ENCODE measurements around the gene CHD3. TPM values are rescaled to one million over a fixed set of nuclear protein-coding genes. Genes with fewer than 3 reads are reported as not detected.
A peak's percentile ranks its signal among the peaks of the same experiment; 100 is the strongest.

The CHD3 gene
- total and polyA plus RNA-seq, 2 donors (not counting 1 experiment from before 2014, with no cell fraction given), result 68.1 to 69.1 TPM

DNA sequence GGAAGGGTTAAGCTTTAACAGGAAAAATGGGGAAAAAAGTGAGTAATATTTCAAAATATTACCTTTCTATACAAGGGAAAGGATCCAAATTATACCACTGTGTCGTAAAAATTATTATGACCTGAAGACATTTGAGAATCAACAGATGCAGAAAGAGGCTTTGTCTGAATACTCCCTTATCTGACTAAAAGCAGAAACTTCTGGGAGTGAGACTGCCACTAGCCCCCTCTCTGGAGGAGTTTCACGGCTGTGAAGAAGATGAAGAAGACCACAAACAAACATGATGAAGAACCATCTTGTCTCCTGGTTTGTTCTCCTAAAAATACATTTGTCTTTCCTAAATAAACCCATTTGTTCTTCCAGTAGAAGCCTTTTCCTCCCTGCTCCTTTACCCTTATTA lies 72.8 kb downstream of the CHD3 start:
- WGBS (ENCODE audit: insufficient coverage), result no CpG with 5 or more reads among the region's 2 CpGs

More for the DNA sequence above, 72.8 kb downstream of the CHD3 start:
- no peak overlapping the region for H3K9ac ChIP-seq (ENCODE audit: low read length)
- peaks cover 18% of the 10 kb centered on the region for H3K27me3 Mint-ChIP-seq
- no peaks in the 10 kb centered on the region for H3K79me2 ChIP-seq (ENCODE audit: control insufficient read depth, insufficient read depth, low read length)
- ATAC-seq (ENCODE audit: low read depth), result no peak
- no peak overlapping the region for H3K4me3 ChIP-seq (ENCODE audit: control extremely low read depth in 1 of 5, extremely low read depth in 1 of 5, insufficient read depth in 1 of 5, low read depth in 2 of 5, low read length in 4 of 5)
- DNase-seq, result no peak
- CTCF ChIA-PET, result interaction anchor here (1.1 kb wide), 1 partner anchor 27 kb away, joined by 3 read pairs; no protein-coding TSS in a partner anchor
- H3K9me3 ChIP-seq (ENCODE audit: control extremely low read depth in 1 of 3, control insufficient read depth in 2 of 3, insufficient read depth in 1 of 3, low read length in 2 of 3), result no peaks in the 10 kb centered on the region
- POLR2A ChIA-PET, result no interaction called here
- no peak overlapping the region for H3K4me3 Mint-ChIP-seq
- H3K4me1 ChIP-seq (ENCODE audit: control insufficient read depth in 2 of 2, insufficient read depth in 2 of 2, low read length in 2 of 2), result no peaks in the 10 kb centered on the region
- no peak overlapping the region for H2AFZ ChIP-seq (ENCODE audit: insufficient read depth, low read depth, low read length, poor library complexity, severe bottlenecking)
- H3K4me1 Mint-ChIP-seq, result no peaks in the 10 kb centered on the region
- no peak overlapping the region for H3K27ac Mint-ChIP-seq
- intact Hi-C loops (cut with micrococcal nuclease), result no loop called here
- H3K27ac ChIP-seq (ENCODE audit: low read length in 2 of 2), result no peak overlapping the region
- no peaks in the 10 kb centered on the region for H3K36me3 ChIP-seq (replicated peaks in 1 of 2; ENCODE audit: control extremely low read depth in 1 of 2, control insufficient read depth in 1 of 2, extremely low read depth in 1 of 2, insufficient read depth in 2 of 2, low read length in 1 of 2)
- no peaks in the 10 kb centered on the region for H3K9me3 Mint-ChIP-seq (ENCODE audit: insufficient read depth)
- no peak for TF ChIP-seq CTCF (IDR thresholded peaks at IDR 0.05)
- no peak for TF ChIP-seq EZH2 (IDR thresholded peaks at IDR 0.05; ENCODE audit: borderline replicate concordance, insufficient read depth, low read depth, low read length, poor library complexity, severe bottlenecking)
- peaks cover 0 to 5% (median 1%) of the 10 kb centered on the region in 4 experiments for H3K27me3 ChIP-seq (replicated peaks in 1 of 4; ENCODE audit: control extremely low read depth in 1 of 4, control insufficient read depth in 3 of 4, insufficient read depth in 4 of 4, low read length in 3 of 4)
- no peak overlapping the region for H3K4me2 ChIP-seq (replicated peaks; ENCODE audit: low read depth, low read length, poor library complexity, severe bottlenecking)
- no peaks in the 10 kb centered on the region for H4K20me1 ChIP-seq (ENCODE audit: control insufficient read depth, insufficient read depth, low read length, poor library complexity, severe bottlenecking)

Small RNAs within 50 kb of the gene (small RNA-seq; reads per million reads assigned to genes)
- 6.5 reads per million, percentile 75 among the genes with 10 or more reads in this experiment for gene SCARNA21 (ENCODE audit: insufficient read length, low read depth, low replicate concordance)

Other genes with a start within 250 kb of the CHD3 start
- gene ATP1B2, start 237.9 kb upstream of the CHD3 start, total RNA-seq, result 0.27 and 0.39 TPM in 2 replicates
- 0.12 TPM in 1 of 2 replicates, not detected in the other for gene ATP1B2, start 237.9 kb upstream of the CHD3 start, polyA plus RNA-seq
- 89.9 and 101 TPM in 2 replicates for gene TP53, start 201.3 kb upstream of the CHD3 start, total RNA-seq
- 59.4 and 76.1 TPM in 2 replicates for gene TP53, start 201.3 kb upstream of the CHD3 start, polyA plus RNA-seq
- 17.2 and 18.2 TPM in 2 replicates for gene WRAP53, start 200.3 kb upstream of the CHD3 start, total RNA-seq
- gene WRAP53, start 200.3 kb upstream of the CHD3 start, polyA plus RNA-seq, result 12.0 and 13.1 TPM in 2 replicates
- not detected in 2 replicates for gene EFNB3, start 183.6 kb upstream of the CHD3 start, total RNA-seq
- not detected in 2 replicates for gene EFNB3, start 183.6 kb upstream of the CHD3 start, polyA plus RNA-seq
- not detected in 2 replicates for gene DNAH2, start 171.0 kb upstream of the CHD3 start, total RNA-seq
- gene DNAH2, start 171.0 kb upstream of the CHD3 start, polyA plus RNA-seq, result 0.03 TPM in 1 of 2 replicates, not detected in the other
- gene KDM6B, start 54.6 kb upstream of the CHD3 start, total RNA-seq, result 106 and 110 TPM in 2 replicates
- gene KDM6B, start 54.6 kb upstream of the CHD3 start, polyA plus RNA-seq, result 18.6 and 49.2 TPM in 2 replicates
- 5.1 and 6.0 TPM in 2 replicates for gene TMEM88, start 33.7 kb upstream of the CHD3 start, total RNA-seq
- gene TMEM88, start 33.7 kb upstream of the CHD3 start, polyA plus RNA-seq, result 9.5 and 15.9 TPM in 2 replicates
- gene NAA38, start 31.2 kb upstream of the CHD3 start, total RNA-seq, result 20.0 and 22.0 TPM in 2 replicates
- 37.6 and 80.5 TPM in 2 replicates for gene NAA38, start 31.2 kb upstream of the CHD3 start, polyA plus RNA-seq
- gene CYB5D1, start 30.8 kb upstream of the CHD3 start, total RNA-seq, result 8.5 and 10.2 TPM in 2 replicates
- 6.1 and 6.3 TPM in 2 replicates for gene CYB5D1, start 30.8 kb upstream of the CHD3 start, polyA plus RNA-seq
- 3.8 and 4.3 TPM in 2 replicates for gene RNF227, start 27.5 kb downstream of the CHD3 start, total RNA-seq
- 5.8 and 11.8 TPM in 2 replicates for gene RNF227, start 27.5 kb downstream of the CHD3 start, polyA plus RNA-seq
- gene KCNAB3, start 41.1 kb downstream of the CHD3 start, total RNA-seq, result 11.4 and 15.5 TPM in 2 replicates
- 16.3 and 25.7 TPM in 2 replicates for gene KCNAB3, start 41.1 kb downstream of the CHD3 start, polyA plus RNA-seq
- gene TRAPPC1, start 43.2 kb downstream of the CHD3 start, total RNA-seq, result 86.0 and 118 TPM in 2 replicates
- gene TRAPPC1, start 43.2 kb downstream of the CHD3 start, polyA plus RNA-seq, result 107 and 173 TPM in 2 replicates
- 34.8 and 40.4 TPM in 2 replicates for gene CNTROB, start 43.4 kb downstream of the CHD3 start, total RNA-seq
- 23.1 and 40.7 TPM in 2 replicates for gene CNTROB, start 43.4 kb downstream of the CHD3 start, polyA plus RNA-seq
- gene GUCY2D, start 113.8 kb downstream of the CHD3 start, total RNA-seq, result not detected in 2 replicates
- gene GUCY2D, start 113.8 kb downstream of the CHD3 start, polyA plus RNA-seq, result not detected in 2 replicates
- gene ALOX15B, start 150.3 kb downstream of the CHD3 start, total RNA-seq, result not detected in 2 replicates
- gene ALOX15B, start 150.3 kb downstream of the CHD3 start, polyA plus RNA-seq, result 0.03 TPM in 1 of 2 replicates, not detected in the other
- 0.29 and 0.69 TPM in 2 replicates for gene ALOX12B, start 198.9 kb downstream of the CHD3 start, total RNA-seq
- 0.14 and 0.57 TPM in 2 replicates for gene ALOX12B, start 198.9 kb downstream of the CHD3 start, polyA plus RNA-seq
- gene ALOXE3, start 229.7 kb downstream of the CHD3 start, total RNA-seq, result not detected in 2 replicates
- 0.04 TPM in 1 of 2 replicates, not detected in the other for gene ALOXE3, start 229.7 kb downstream of the CHD3 start, polyA plus RNA-seq
- not detected in 2 replicates for gene HES7, start 235.3 kb downstream of the CHD3 start, total RNA-seq
- gene HES7, start 235.3 kb downstream of the CHD3 start, polyA plus RNA-seq, result 0.09 and 0.34 TPM in 2 replicates

Data from B cell (primary cell).